CD4-positive, alpha-beta T cell treated with Interferon alpha-2 for 1 hour (primary cell): Measurements from ENCODE around the gene DCUN1D4.
A peak's percentile ranks its signal among the peaks of the same experiment; 100 is the strongest.

ENCODE experiments used
- DNase-seq, 2 donors: peaks; one replicate each; pipeline ENCODE4 v3.0.0-alpha.2; 2020 to 2022

The DCUN1D4 gene

DNA sequence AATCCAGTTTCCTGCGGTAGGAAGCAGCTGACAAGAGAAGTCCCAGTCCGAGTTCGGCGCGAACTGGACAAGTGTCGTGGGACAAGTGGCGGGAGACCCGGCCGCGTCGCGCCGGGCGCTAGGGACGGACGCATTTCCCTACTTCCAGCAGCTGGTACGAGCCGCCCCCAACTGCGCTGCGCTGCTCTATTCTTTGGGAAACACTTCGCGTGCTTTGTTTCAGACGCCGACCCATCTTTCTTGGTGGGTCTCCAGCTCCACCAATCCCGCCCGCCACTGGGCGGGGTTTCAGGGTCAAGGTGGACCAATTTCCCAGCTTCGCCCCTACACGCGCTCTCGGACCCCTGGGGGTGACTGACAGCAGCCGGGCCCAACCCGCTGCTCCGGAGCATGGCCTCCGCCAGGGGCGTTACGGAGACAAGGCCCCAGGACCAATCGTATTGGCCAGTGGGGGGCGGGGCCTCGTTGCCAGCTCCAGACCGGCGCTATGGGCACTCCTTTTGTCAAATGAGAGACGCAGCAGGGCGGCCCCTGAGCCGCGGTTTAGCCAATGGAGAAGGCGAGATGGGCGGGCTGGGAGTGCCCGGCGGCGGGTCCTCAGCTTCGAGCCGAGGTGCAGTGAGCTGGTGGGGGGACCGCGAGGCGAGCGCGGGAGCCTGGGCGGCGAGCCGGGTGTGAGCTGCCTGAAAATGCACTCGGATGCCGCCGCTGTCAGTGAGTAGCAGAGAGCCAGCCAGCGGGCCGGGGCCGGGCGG, at the start of gene DCUN1D4:
Gene DCUN1D4, plus strand, starts transcription at position 600 of the 755 bp plus-strand sequence. Its CDS starts 90 bp downstream, at position 690.
- peak; percentile 99 for DNase-seq

DNA sequence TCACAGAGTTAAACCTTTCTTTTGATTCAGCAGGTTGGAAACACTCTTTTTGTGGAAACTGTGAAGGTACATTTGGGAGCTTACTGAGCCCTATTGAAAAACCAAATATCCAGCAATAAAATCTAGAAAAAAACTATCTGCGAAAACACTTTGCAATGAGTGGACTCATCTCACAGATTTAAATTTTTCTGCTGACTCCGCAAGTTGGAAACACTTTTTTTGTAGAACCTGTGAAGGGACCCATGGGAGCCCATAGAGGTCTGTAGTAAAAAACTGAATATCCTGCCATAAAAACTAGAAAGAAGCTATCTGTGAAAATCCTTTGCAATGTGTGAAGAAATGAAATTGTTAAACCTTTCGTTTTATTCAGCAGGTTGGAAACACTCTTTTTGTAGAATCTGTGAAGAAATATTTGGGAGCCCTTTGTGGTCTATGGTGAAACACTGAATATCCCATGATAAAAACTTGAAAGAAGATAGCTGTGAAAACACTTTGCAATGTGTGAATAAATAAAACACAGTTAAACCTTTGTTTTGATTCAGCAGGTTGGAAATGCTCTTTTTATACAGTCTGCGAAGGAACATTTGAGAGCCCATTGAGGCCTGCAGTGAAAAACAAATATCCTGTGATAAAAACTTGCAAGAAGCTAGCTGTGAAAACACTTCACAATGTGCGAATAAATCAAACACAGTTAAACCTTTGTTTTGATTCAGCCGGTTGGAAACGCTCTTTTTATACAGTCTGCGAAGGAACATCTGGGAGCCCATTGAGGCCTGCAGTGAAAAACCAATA, 22.3 kb upstream of the DCUN1D4 start:
- DNase-seq = no peak

DNA sequence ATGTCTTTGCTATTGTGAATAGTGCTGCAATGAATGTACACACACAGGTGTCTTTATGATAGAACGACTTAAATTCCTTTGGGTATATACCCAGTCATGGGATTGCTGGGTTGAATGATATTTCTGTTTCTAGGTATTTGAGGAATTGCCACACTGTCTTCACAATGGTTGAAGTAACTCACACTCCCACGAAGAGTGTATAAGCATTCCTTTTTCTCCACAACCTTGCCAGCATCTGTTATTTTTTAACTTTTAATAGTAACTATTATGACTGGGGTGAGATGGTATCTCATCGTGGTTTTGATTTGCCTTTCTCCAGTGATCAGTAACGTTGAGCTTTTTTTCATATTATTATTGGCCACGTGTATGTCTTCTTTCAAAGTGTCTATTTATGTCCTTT, 17.6 kb upstream of the DCUN1D4 start:
- no peak for DNase-seq

DNA sequence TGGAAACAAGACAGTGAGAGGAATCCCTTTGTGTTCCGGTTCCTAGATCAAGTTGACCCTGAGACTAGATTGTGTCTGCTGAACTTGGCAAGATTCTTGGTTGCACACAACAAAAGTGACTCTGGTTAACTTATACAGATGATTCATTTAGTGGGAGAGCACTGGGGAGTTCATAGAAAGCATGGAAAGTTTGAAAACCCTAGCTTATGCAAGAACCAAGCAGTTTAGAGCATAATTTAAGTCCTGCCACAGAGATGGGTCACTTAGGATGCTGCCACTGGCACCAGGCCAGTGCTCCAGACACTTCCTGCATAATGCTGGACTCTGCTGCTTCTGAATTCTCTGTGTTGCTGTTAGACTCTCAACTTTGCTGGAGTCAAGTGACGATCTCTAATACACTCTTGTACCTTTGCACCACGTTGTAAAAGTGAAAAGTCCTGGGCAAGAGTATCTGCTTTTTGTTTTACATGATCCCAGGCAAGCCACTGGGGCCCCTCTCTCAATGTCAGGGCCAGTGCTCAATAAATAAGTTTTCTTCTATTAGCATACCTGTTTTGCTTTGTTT, 12.7 kb upstream of the DCUN1D4 start:
- no peak for DNase-seq

GRCh38 chr4:51831133-51831532, 11.8 kb upstream of the DCUN1D4 start:
- DNase-seq = peak; percentile 55 to 71

- DNase-seq = no peak
These were observed 9.7 kb upstream of the DCUN1D4 start for GRCh38 chr4:51833236-51833635.

- DNase-seq = no peak
These were observed 7.9 kb upstream of the DCUN1D4 start for GRCh38 chr4:51835079-51835478.

DNA sequence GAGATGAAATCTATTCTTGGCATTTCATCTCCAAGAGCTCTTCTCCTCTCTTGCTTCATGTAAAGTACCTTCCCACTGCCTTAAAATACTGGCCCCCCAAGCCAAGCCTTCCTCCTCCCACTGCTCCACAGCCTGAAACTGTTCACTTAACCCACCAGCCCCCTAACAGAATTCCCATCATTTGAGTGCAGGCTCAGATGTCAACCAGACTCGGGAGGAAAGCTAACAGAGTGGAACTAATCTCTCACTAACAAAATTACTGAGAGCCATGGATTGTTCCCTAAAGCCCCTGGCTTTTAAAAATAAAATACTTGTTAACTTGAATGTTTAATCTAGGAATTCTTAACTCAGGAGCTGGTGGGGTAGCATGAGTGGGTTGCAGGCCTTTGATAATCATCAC, 7.1 kb upstream of the DCUN1D4 start:
- no peak for DNase-seq

- no peak for DNase-seq
These were observed 6.4 kb upstream of the DCUN1D4 start for GRCh38 chr4:51836549-51836948.

DNA sequence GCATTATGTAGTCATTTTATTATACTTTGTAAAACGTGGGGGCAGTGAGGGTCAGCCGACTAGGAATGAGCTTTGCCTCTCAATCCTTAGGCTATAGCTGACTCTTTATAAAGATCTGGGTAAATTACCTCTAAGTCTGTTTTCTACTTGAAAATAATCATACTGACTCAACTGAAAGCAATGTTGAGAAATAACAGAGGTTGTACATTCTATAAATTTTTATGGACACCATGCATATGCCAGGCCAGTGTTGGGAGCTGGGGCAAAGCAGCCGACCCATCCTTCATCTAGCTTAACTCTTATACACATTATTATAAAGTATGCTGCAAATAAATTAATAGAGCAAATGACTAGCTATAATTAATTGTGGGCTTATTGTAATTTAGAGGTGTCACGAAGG, 2.2 kb upstream of the DCUN1D4 start:
- no peak for DNase-seq

- DNase-seq = peak in 1 of 2 donors; percentile 19
These were observed 793 bp upstream of the DCUN1D4 start for GRCh38 chr4:51842167-51842553.

GRCh38 chr4:51843309-51844152, 578 bp downstream of the DCUN1D4 start:
- DNase-seq = peak; percentile 39 to 66

DNA sequence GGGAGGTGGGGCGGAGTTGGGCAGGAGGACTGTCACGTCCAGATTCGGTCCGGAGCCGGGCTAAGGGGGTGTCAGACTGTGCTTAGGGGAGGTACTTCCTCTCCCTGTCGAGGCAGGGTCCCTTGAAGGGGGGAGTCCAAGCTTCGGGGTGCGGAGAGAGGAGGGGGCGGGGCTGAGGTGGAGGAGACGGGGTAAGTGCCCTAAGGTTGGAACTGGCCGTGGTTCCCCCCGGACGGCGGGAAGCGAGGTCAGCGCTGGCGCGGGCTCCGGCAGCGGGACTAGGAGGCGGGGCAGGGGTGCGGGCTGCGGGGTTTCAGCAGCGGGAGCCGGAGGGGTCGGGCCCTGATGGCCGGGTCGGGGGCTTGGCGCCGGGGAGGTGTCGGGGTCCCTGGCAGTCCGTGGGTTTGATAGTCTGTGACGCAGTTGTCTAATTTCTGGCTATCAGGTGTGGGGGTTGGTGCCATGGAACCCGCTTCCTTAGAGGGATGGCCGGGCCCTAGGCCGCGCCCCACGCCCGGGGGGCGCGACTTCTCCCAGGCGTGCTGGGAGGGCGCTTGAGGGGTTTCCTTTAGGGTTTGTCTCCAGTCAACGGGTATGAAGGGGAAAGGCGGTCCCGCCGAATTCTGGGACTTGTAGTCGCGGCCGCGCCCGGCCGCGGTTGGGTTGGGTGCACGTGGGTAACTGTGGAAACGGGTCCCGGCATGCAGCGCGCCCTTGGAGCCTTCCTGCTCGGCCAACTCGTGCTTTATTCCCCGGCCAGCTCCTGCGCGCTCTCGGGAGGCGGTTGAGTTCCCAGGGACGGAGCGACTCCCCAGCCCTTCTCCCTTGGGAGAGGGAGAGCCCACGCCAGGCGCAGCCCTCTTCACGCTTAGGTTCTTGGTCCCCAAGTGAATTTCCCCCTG, 1.5 kb downstream of the DCUN1D4 start:
- DNase-seq = peak; percentile 82 to 87

- DNase-seq = no peak
These were observed 2.1 kb downstream of the DCUN1D4 start for GRCh38 chr4:51845055-51845426.

DNA sequence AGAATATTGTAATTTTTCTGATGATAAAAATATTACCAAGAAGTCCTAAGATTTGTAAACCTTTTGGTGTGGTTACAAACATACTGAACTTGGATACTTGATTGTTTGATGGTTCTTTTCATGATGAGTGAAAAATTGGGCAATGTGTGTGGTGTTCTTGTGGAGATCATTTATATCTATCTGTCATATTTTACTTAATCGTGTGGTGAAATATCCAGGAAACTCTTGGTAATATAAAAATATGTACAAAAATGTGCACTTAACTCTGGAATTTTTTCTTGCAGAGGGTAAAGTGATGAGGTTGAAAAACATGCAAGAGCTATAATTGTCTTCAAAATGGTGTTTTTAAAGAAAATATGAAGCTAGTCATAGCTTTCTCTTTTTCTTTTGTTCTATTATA, 2.8 kb downstream of the DCUN1D4 start:
- no peak for DNase-seq

GRCh38 chr4:51849430-51849829, 6.5 kb downstream of the DCUN1D4 start:
- no peak for DNase-seq

DNA sequence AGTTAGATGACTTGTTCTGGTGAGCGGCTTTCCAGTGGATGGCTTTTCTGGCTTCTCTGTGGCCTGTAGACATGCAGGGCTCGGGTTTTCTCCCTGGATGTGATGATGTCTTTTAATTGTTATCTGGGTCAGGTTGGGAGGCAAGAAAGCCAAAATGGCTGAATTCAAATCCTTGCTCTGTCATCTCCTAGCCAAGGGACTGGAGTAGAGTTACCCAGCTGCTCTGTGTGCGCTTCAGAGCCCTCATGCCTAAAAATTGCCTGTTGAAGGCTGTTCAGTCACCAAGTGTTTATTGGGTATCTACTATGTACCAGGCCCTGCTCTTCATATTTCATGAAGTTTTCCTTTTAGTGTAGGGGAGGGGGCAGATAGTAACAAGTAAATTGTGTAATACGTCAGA, 7.3 kb downstream of the DCUN1D4 start:
- no peak for DNase-seq

- DNase-seq = no peak
These were observed 8.4 kb downstream of the DCUN1D4 start for GRCh38 chr4:51851090-51851936.

- DNase-seq = no peak
These were observed 9.0 kb downstream of the DCUN1D4 start for GRCh38 chr4:51851937-51852290.

DNA sequence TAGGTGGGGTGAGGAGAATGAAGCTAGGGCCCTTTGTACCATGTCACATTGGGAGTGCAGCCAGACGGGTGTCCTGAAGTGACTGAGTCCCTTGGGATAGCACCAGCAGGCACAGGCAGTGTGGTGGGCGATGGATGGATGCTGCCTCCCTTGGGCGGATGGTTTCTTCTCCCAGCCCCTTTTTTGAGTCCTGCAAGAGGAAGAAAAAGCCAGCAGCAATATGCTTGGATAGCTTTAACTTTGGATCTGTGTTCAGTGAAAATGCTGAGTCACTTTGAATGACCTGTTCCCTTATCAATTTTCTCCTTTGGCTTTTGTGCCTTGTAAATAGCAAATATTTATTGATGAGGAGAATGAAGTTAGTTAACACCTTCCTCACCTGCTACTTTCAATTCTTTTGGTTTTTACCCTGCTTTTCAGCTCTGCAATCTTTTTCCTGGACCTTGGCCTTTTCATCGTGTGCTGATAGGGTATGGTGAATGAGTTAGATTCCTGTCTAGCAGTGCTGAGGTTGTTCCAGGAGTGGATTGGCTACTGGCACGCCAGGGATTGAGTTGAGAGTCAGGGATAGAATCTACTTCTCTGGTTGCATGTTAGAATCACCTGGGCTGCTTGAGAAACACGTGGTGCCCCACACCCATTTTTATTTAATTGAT, 10.2 kb downstream of the DCUN1D4 start:
- DNase-seq = no peak

DNA sequence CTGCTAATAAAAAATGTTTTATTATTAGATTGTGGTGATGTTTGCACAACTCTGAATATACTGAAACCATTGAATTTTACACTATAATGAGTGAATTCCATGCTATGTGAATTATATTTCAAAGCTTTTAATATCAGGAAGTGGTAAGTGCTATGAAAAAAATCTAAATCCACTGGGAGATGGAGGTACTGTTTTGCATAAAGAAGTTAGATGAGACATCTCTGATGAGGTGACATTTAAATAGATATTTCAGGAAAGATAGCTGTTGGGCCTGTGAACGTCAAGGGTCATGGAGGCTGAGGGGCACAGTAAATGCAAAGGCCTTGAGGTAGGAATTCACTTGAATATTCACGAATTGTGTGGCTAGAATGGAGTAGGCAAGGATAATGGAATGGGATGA, 12.3 kb downstream of the DCUN1D4 start:
- DNase-seq = no peak
